Nephron progenitor cell (in vitro differentiated cells): Measurements from ENCODE around the gene MACROH2A1.
A peak's percentile ranks its signal among the peaks of the same experiment; 100 is the strongest.

Experiments
- DNase-seq: peaks from one replicate; pipeline ENCODE4 v3.0.0; 2021
- H3K27ac Mint-ChIP-seq: 2 replicates; pipeline ENCODE4 v1.8.0; 2021; ENCODE audit warnings: mild to moderate bottlenecking, moderate library complexity, mixed read lengths
- H3K27me3 Mint-ChIP-seq: 2 replicates; pipeline ENCODE4 v1.8.0; 2021; ENCODE audit warnings: mild to moderate bottlenecking, low read depth, mixed read lengths; ENCODE audit not compliant: poor library complexity
- H3K36me3 Mint-ChIP-seq: 2 replicates; pipeline ENCODE4 v1.8.0; 2021; ENCODE audit warnings: low read depth, mixed read lengths
- H3K4me1 Mint-ChIP-seq: 2 replicates; pipeline ENCODE4 v1.8.0; 2021; ENCODE audit warnings: mixed read lengths
- H3K4me3 Mint-ChIP-seq: 2 replicates; pipeline ENCODE4 v1.8.0; 2021; ENCODE audit warnings: mild to moderate bottlenecking, moderate library complexity, mixed read lengths
- H3K9me3 Mint-ChIP-seq: 2 replicates; pipeline ENCODE4 v1.8.0; 2021; ENCODE audit warnings: mild to moderate bottlenecking, moderate library complexity, mixed read lengths
- CTCF ChIP-seq: fragments of 200-600 bp; sonication (generic); IDR thresholded peaks from 2 replicates; pipeline ENCODE4 v1.5.0; 2021; ENCODE audit warnings: antibody characterized with exemption

Gene MACROH2A1

GRCh38 chr5:135393691-135394090 lies 5.3 kb downstream of the MACROH2A1 start:
- H3K27ac Mint-ChIP-seq = no peak overlapping the region
- H3K4me1 Mint-ChIP-seq = peaks cover 65% of the 10 kb centered on the region
- no peak for DNase-seq
- H3K4me3 Mint-ChIP-seq = no peak overlapping the region
- H3K9me3 Mint-ChIP-seq = no peaks in the 10 kb centered on the region
- H3K27me3 Mint-ChIP-seq = no peaks in the 10 kb centered on the region
- H3K36me3 Mint-ChIP-seq = peaks cover 32% of the 10 kb centered on the region
- no peak for TF ChIP-seq CTCF

- H3K4me1 Mint-ChIP-seq = peaks cover 65% of the 10 kb centered on the region
- H3K4me3 Mint-ChIP-seq = no peak overlapping the region
- TF ChIP-seq CTCF = no peak
- H3K9me3 Mint-ChIP-seq = no peaks in the 10 kb centered on the region
- H3K27ac Mint-ChIP-seq = no peak overlapping the region
- DNase-seq = no peak
- H3K27me3 Mint-ChIP-seq = no peaks in the 10 kb centered on the region
- peaks cover 37% of the 10 kb centered on the region for H3K36me3 Mint-ChIP-seq
Measured at GRCh38 chr5:135393229-135393628, 5.8 kb downstream of the MACROH2A1 start.

GRCh38 chr5:135392256-135392655 lies 6.8 kb downstream of the MACROH2A1 start:
- Mint-ChIP-seq H3K4me1 (peaks cover 56% of the 10 kb centered on the region), H3K9me3 (no peaks in the 10 kb centered on the region), H3K27me3 (no peaks in the 10 kb centered on the region), H3K36me3 (peaks cover 47% of the 10 kb centered on the region), H3K4me3 (no peak overlapping the region), H3K27ac (peak overlapping the region; percentile 97)
- no peak for DNase-seq
- TF ChIP-seq CTCF = no peak

- Mint-ChIP-seq H3K27ac (peak overlapping the region; percentile 97), H3K4me3 (no peak overlapping the region), H3K27me3 (no peaks in the 10 kb centered on the region), H3K9me3 (no peaks in the 10 kb centered on the region), H3K4me1 (peaks cover 52% of the 10 kb centered on the region), H3K36me3 (peaks cover 51% of the 10 kb centered on the region)
- no peak for TF ChIP-seq CTCF
- DNase-seq = no peak
Measured at GRCh38 chr5:135391869-135392255, 7.2 kb downstream of the MACROH2A1 start.

GRCh38 chr5:135391116-135391868 lies 7.7 kb downstream of the MACROH2A1 start:
- no peak for TF ChIP-seq CTCF
- H3K27ac Mint-ChIP-seq = peak overlapping the region; percentile 97
- DNase-seq = no peak
- H3K9me3 Mint-ChIP-seq = no peaks in the 10 kb centered on the region
- no peaks in the 10 kb centered on the region for H3K27me3 Mint-ChIP-seq
- peaks cover 56% of the 10 kb centered on the region for H3K36me3 Mint-ChIP-seq
- no peak overlapping the region for H3K4me3 Mint-ChIP-seq
- H3K4me1 Mint-ChIP-seq = peaks cover 46% of the 10 kb centered on the region

DNA sequence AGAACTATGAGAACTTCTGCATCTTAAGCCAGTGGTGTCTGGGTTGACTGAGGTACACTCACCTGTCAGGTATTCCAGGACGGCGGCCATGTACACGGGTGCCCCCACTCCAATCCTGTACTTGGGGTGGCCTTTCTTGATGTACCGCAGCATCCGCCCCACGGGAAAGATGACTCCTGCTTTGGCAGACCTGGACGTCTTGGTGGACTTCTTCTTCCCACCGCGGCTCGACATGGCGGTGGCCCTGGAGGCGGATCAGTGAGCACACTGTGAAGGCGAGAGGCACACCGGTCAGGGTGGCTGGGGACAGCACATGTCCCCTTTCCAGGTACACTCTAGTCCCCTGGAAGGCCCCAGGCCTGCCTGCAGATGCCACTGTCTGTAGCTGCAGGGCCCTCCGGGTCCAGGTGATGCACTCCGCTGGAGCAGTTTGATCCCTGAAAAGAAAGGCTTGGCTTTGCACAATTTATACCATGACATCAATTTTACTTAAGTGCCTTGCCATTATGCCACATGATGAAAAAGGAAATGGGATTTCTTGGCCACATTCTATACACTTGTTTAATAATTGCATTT lies 10.1 kb downstream of the MACROH2A1 start:
- no peak for TF ChIP-seq CTCF
- H3K27me3 Mint-ChIP-seq = no peaks in the 10 kb centered on the region
- H3K4me3 Mint-ChIP-seq = no peak overlapping the region
- no peaks in the 10 kb centered on the region for H3K9me3 Mint-ChIP-seq
- no peak for DNase-seq
- peaks cover 23% of the 10 kb centered on the region for H3K4me1 Mint-ChIP-seq
- H3K27ac Mint-ChIP-seq = no peak overlapping the region
- peaks cover 74% of the 10 kb centered on the region for H3K36me3 Mint-ChIP-seq
